Stimulated activated naive CD8-positive, alpha-beta T cell treated with anti-CD3 and anti-CD28 coated beads, Interleukin-15, amount 100 ng/mL, for 72 hours (primary cell): Measurements from ENCODE around the gene PRKN.

Experiments
- ATAC-seq: fragments of 150-1000 bp; cut with Tn5 transposase; 2 replicates; pipeline ENCODE4 v1.10.0; 2021; ENCODE audit warnings: mild to moderate bottlenecking, moderate library complexity
- DNase-seq, 2 donors: peaks; one replicate each; pipeline ENCODE4 v3.0.0; 2021 to 2022
- H3K27ac Mint-ChIP-seq, 2 donors: one replicate each; pipeline ENCODE4 v1.8.0; 2022; ENCODE audit warnings: mild to moderate bottlenecking in 2 of 2, mixed read lengths in 2 of 2, moderate library complexity in 2 of 2
- H3K27me3 Mint-ChIP-seq: one replicate; pipeline ENCODE4 v1.8.0; 2022; ENCODE audit warnings: mixed read lengths
- H3K4me1 Mint-ChIP-seq: one replicate; pipeline ENCODE4 v1.8.0; 2022; ENCODE audit warnings: mild to moderate bottlenecking, mixed read lengths
- H3K4me3 Mint-ChIP-seq, 2 donors: one replicate each; pipeline ENCODE4 v1.8.0; 2022; ENCODE audit warnings: mild to moderate bottlenecking in 2 of 2, mixed read lengths in 2 of 2, moderate library complexity in 1 of 2
- H3K9me3 Mint-ChIP-seq, 2 donors: one replicate each; pipeline ENCODE4 v1.8.0; 2022; ENCODE audit warnings: mixed read lengths in 2 of 2

The PRKN gene

GRCh38 chr6:162078126-162078525, 649.4 kb downstream of the PRKN start:
- no peaks in the 10 kb centered on the region for H3K4me1 Mint-ChIP-seq
- no peaks in the 10 kb centered on the region for H3K27me3 Mint-ChIP-seq
- no peak for DNase-seq

GRCh38 chr6:162076816-162077215, 650.8 kb downstream of the PRKN start:
- H3K4me3 Mint-ChIP-seq = no peak overlapping the region
- no peaks in the 10 kb centered on the region for H3K27me3 Mint-ChIP-seq
- H3K4me1 Mint-ChIP-seq = no peaks in the 10 kb centered on the region
- no peak for DNase-seq
- no peak overlapping the region for H3K27ac Mint-ChIP-seq
- no peak for ATAC-seq
- peaks cover 13 to 40% of the 10 kb centered on the region in 2 donors for H3K9me3 Mint-ChIP-seq

More at GRCh38 chr6:162078126-162078525, 649.4 kb downstream of the PRKN start:
- no peak for ATAC-seq
- Mint-ChIP-seq H3K9me3 (peaks cover 13 to 37% of the 10 kb centered on the region in 2 donors), H3K4me3 (no peak overlapping the region), H3K27ac (no peak overlapping the region)

DNA sequence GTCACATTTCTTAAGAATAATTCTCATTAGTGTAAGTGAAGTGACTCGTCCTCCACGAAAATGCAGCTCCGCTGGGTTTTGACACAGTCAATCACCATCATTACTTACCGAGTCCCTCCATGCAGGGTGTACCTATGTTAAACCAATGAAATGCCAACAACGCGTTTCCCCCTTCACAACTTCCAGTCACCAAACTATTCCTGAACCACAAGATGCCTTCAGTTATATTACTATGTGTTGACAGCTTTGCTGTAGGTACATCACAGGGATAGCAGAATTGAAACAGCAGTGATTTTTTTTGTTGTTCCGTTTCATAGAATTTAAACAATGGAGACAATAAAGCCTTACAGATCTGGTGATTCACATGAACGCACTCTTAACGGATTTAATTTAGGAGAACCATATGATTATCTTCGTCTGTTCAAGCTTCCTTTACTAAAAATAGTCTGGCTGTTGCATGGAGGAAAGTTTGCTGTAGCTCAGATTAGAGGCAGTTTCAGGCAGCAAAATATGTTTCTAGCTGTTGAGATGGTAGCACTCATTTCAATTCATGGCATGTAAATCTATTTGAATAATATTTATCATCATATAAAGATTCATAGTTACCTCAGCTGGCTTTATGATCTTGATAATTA, 652.8 kb downstream of the PRKN start:
- no peaks in the 10 kb centered on the region for H3K27me3 Mint-ChIP-seq
- no peaks in the 10 kb centered on the region for H3K4me1 Mint-ChIP-seq
- ATAC-seq (no peak), DNase-seq (no peak)
- no peak overlapping the region for H3K4me3 Mint-ChIP-seq
- H3K27ac Mint-ChIP-seq = no peak overlapping the region
- peaks cover 8 to 31% of the 10 kb centered on the region in 2 donors for H3K9me3 Mint-ChIP-seq

GRCh38 chr6:162070639-162071038, 656.9 kb downstream of the PRKN start:
- Mint-ChIP-seq H3K4me3 (no peak overlapping the region), H3K27ac (no peak overlapping the region), H3K4me1 (no peaks in the 10 kb centered on the region), H3K9me3 (peaks cover 18 to 43% of the 10 kb centered on the region in 2 donors), H3K27me3 (no peaks in the 10 kb centered on the region)
- ATAC-seq (no peak), DNase-seq (no peak)

- H3K27me3 Mint-ChIP-seq = no peaks in the 10 kb centered on the region
- ATAC-seq (no peak), DNase-seq (no peak)
- no peak overlapping the region for H3K4me3 Mint-ChIP-seq
- H3K4me1 Mint-ChIP-seq = no peaks in the 10 kb centered on the region
- peaks cover 18 to 43% of the 10 kb centered on the region in 2 donors for H3K9me3 Mint-ChIP-seq
- no peak overlapping the region for H3K27ac Mint-ChIP-seq
Measured at GRCh38 chr6:162069995-162070394, 657.6 kb downstream of the PRKN start.

DNA sequence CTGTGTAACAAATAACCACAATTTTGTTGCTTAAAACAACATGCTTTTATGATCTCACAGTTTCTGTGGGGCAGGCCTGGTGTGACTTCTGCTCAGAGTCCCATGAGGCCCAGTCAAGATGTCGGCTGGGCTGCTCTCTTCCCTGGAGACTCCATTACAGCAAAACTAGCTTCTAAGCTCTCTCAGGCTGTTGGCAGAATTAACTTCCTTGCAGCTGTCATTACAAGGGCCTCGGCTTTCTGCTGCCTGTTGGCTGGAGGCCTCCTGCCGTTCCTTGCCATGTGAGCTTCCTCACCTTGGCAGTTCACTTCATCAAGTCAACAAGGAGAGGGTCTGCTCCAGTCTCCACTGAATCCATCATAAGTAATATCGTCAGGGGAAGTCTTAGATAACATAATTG, 659.2 kb downstream of the PRKN start:
- H3K27me3 Mint-ChIP-seq = no peaks in the 10 kb centered on the region
- DNase-seq (no peak), ATAC-seq (no peak)
- no peak overlapping the region for H3K27ac Mint-ChIP-seq
- H3K4me1 Mint-ChIP-seq = no peaks in the 10 kb centered on the region
- no peak overlapping the region for H3K4me3 Mint-ChIP-seq
- H3K9me3 Mint-ChIP-seq = peaks cover 18 to 37% of the 10 kb centered on the region in 2 donors

- Mint-ChIP-seq H3K4me3 (no peak overlapping the region), H3K27ac (no peak overlapping the region), H3K4me1 (no peaks in the 10 kb centered on the region), H3K9me3 (peaks cover 13 to 23% of the 10 kb centered on the region in 2 donors), H3K27me3 (no peaks in the 10 kb centered on the region)
- DNase-seq (no peak), ATAC-seq (no peak)
Measured at GRCh38 chr6:162063666-162064065, 663.9 kb downstream of the PRKN start.

DNA sequence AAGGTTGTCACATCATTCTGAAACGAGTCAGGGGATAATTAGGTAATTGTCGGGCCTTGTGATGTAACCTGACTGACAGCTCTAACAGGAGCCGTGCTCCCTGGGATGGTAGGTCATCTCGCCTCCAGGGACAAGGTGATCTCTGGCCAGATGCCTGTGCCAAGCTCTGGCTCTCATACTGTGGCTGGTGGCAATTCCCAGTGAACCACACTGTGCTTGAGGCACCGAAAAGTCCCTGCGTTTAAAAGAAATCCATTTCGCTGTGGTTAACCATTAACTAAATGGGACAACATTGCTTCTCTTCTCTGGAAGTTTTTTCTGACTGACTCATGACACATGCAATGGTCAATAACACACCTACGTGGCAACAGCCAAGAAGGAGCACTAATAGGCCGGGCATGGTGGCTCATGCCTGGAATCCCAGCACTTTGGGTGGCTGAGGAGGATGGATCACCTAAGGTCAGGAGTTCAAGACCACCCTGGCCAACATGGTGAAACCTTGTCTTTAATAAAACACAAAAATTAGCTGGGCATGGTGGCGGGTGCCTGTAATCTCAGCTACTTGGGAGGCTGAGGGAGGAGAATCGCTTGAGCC, 669.2 kb downstream of the PRKN start:
- no peak overlapping the region for H3K4me3 Mint-ChIP-seq
- H3K9me3 Mint-ChIP-seq = peaks cover 5 to 15% of the 10 kb centered on the region in 2 donors
- ATAC-seq (no peak), DNase-seq (no peak)
- peaks cover 7% of the 10 kb centered on the region for H3K4me1 Mint-ChIP-seq
- H3K27me3 Mint-ChIP-seq = no peaks in the 10 kb centered on the region
- H3K27ac Mint-ChIP-seq = no peak overlapping the region

DNA sequence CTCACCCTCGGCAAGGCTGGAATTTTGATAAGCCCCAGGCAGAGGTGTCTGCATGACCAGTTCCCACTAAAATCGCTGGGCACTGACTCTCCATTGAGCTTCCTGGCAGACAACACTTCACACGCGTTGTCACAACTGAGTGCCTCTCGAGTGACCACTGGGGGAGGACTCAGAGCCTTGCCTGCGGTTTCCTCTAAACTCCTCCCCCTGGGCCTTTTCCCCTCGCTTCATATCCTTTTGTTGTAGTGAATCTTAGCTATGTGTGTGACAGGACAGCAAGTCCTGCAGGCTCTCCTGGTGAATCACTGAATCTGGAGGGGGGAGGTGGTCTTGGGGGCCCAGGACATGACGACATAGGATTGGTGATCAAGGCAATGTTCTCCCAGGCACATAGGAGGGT, 670.8 kb downstream of the PRKN start:
- Mint-ChIP-seq H3K9me3 (peaks cover 5 to 7% of the 10 kb centered on the region in 2 donors), H3K27me3 (no peaks in the 10 kb centered on the region), H3K4me1 (peaks cover 7% of the 10 kb centered on the region), H3K27ac (no peak overlapping the region), H3K4me3 (no peak overlapping the region)
- ATAC-seq = no peak
- DNase-seq = no peak

DNA sequence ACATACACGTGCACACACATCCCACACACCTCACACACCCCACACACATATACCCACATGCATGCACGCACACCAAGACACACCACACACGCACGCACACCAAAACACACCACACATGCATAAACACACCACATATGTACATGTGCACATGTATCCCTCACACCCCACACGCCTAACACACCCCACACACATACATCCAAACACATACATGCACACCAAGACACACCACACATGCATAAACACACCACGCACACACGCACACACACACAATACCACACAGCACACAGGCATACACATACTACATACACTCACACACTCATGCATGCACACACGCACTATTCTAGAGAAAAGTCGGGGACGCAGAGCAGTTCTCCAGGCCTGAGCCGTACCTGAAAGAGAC, 671.5 kb downstream of the PRKN start:
- Mint-ChIP-seq H3K9me3 (peaks cover 5 to 7% of the 10 kb centered on the region in 2 donors), H3K4me3 (no peak overlapping the region), H3K27me3 (no peaks in the 10 kb centered on the region), H3K27ac (peak overlapping the region in 1 of 2 donors; percentile 0), H3K4me1 (peaks cover 7% of the 10 kb centered on the region)
- ATAC-seq (peak; percentile 31), DNase-seq (no peak)

DNA sequence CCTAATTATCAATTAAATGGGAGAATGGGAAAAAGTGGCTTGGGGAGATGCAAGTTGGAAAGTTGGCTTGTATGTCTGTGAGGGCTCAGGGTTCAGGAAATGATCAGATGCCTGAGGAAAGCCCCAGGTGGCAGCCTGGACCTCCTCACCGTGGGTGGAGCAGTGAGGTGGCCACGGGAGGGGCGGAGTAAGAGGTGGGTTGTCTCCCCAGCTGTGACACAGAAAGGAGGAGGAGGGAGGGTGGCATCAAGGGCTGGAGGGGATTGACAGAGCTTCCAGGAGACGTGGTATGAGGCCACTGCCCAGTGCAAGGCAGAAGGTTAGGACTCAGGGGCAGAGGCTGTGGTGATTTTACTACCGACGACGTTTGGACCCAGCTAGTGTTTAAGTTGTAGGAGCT, 672.2 kb downstream of the PRKN start:
- H3K4me3 Mint-ChIP-seq = no peak overlapping the region
- no peak overlapping the region for H3K27ac Mint-ChIP-seq
- ATAC-seq (peak; percentile 28), DNase-seq (no peak)
- no peaks in the 10 kb centered on the region for H3K27me3 Mint-ChIP-seq
- H3K9me3 Mint-ChIP-seq = peaks cover 7% of the 10 kb centered on the region in 2 donors
- H3K4me1 Mint-ChIP-seq = peaks cover 7% of the 10 kb centered on the region

DNA sequence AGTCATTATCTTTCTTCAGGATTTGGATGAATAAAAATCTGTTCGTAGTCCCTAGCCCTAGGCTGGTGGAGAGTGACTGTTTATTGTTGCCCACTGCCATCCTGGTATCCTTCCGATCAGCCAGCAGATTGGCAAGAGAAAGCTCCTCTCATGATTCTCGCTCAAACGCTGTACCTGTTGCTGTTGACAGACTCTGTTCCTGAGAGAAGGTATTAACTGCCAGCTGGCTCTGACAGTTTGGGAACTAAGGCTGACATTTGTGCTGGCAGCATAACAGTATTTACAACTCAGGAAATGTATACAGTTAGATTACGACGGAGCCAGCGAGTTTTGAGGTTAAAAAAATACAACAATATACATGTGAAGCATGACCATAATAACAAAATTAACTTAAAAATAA, 674.5 kb downstream of the PRKN start:
- no peak for DNase-seq
- Mint-ChIP-seq H3K27me3 (no peaks in the 10 kb centered on the region), H3K27ac (no peak overlapping the region), H3K4me3 (no peak overlapping the region), H3K4me1 (peaks cover 7% of the 10 kb centered on the region), H3K9me3 (peaks cover 7 to 11% of the 10 kb centered on the region in 2 donors)
- ATAC-seq = no peak

DNA sequence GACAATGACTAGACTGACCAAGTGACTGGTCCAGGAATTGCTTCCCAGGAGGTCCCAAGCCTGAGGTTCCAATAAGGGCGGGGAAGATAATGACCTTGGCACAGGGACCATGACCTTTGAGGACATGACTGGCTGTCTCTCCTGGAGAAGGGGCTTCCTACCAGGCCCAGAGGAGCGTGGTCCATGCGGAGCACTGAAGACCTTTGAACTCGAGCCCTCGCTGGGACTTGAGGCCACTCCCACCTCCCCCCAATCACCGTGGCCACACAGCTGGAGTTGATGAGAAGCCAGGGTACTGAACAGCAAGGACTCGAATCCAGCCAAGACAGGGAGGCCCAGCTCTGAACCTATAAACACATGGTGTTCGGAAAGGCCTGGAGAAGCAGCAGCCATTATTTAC, 677.0 kb downstream of the PRKN start:
- ATAC-seq = no peak
- Mint-ChIP-seq H3K4me1 (peaks cover 7% of the 10 kb centered on the region), H3K4me3 (no peak overlapping the region), H3K27ac (no peak overlapping the region), H3K27me3 (no peaks in the 10 kb centered on the region), H3K9me3 (peaks cover 5 to 13% of the 10 kb centered on the region in 2 donors)
- DNase-seq = no peak

DNA sequence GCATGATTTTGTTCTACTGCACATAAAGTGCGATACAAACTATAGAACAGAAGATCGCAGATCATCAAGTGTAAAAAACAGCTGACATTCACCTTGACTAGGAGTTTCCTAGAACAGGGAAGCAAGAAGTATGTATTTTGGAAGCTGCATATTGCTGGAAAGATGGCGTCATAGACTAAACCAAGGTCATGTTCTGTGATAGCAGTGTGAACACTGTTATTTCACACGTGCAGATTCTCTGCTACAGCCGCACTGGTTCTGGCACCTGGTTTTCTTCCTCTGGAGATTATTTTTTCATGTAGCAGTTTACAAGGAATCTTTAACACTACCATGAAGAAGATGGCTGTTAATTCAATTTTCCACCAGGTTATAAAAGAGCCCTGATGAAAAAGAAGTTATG, 681.2 kb downstream of the PRKN start:
- DNase-seq = no peak
- Mint-ChIP-seq H3K4me1 (no peaks in the 10 kb centered on the region), H3K9me3 (peaks cover 23 to 31% of the 10 kb centered on the region in 2 donors), H3K27me3 (no peaks in the 10 kb centered on the region), H3K4me3 (no peak overlapping the region), H3K27ac (no peak overlapping the region)
- ATAC-seq = no peak

DNA sequence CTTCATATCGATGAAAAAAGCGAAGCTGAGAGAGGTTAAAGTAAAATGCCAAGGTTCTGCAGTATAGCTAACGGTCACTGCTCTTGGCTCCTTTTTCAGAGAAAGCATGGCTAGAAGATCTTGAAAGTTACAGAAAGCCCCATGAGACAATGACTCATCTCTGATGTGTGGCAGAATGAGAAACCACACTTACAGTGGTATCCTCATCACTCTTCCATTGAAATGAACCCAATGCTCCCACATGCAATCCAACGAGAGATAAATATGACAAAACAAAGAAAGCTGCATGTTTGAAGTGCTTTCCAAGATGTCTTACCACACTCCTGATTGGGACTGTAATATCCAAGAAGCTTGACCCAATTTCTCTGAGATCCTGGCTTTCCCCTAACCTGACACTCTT, 694.9 kb downstream of the PRKN start:
- Mint-ChIP-seq H3K27ac (no peak overlapping the region), H3K4me1 (peaks cover 17% of the 10 kb centered on the region), H3K27me3 (no peaks in the 10 kb centered on the region), H3K4me3 (no peak overlapping the region), H3K9me3 (peaks cover 7 to 22% of the 10 kb centered on the region in 2 donors)
- peak; percentile 74 for ATAC-seq
- no peak for DNase-seq

GRCh38 chr6:162029873-162030576, 697.5 kb downstream of the PRKN start:
- H3K27ac Mint-ChIP-seq = peak overlapping the region; percentile 35 to 55
- no peak for DNase-seq
- peak overlapping the region in 1 of 2 donors; percentile 2 for H3K4me3 Mint-ChIP-seq
- no peaks in the 10 kb centered on the region for H3K27me3 Mint-ChIP-seq
- ATAC-seq = peak; percentile 75
- peaks cover 17% of the 10 kb centered on the region for H3K4me1 Mint-ChIP-seq
- H3K9me3 Mint-ChIP-seq = peaks cover 7 to 27% of the 10 kb centered on the region in 2 donors
